Keratinocyte (primary cell): ENCODE data around the gene DLG2. TPM values are rescaled to one million over a fixed set of nuclear protein-coding genes. Genes with fewer than 3 reads are reported as not detected.

Experiments used
- DNase-seq: peaks from one replicate; pipeline ENCODE4 v3.0.0-alpha.2; 2011; ENCODE audit warnings: low read depth, missing footprints, low spot score
- FAIRE-seq: peaks from 2 replicates; lab custom pipeline; 2011; peaks lifted over from hg19 to GRCh38; lab: Jason Lieb, UNC
- H2AFZ ChIP-seq: 2 replicates; pipeline ENCODE4 v1.6.0; 2012; ENCODE audit warnings: low read length, control low read depth, inconsistent platforms; ENCODE audit not compliant: control insufficient read depth
- H3K27ac ChIP-seq: 2 replicates; pipeline ENCODE4 v1.5.1; 2011; ENCODE audit warnings: low read length; ENCODE audit not compliant: control insufficient read depth, insufficient read depth
- H3K27me3 ChIP-seq: 3 replicates; pipeline ENCODE4 v1.6.0; 2011; ENCODE audit warnings: low read length; ENCODE audit not compliant: control insufficient read depth, insufficient read depth; ENCODE audit errors: extremely low read depth
- H3K36me3 ChIP-seq, 2 experiments: 2 replicates in 1 of 2; 3 replicates in 1 of 2; pipeline ENCODE4 v1.5.1; 2011; ENCODE audit warnings: low read length in 2 of 2, mild to moderate bottlenecking in 1 of 2; ENCODE audit not compliant: control insufficient read depth in 2 of 2, insufficient read depth in 2 of 2; ENCODE audit errors: extremely low read depth in 1 of 2
- H3K4me1 ChIP-seq: 3 replicates; pipeline ENCODE4 v1.5.1; 2011; ENCODE audit warnings: low read length; ENCODE audit not compliant: control insufficient read depth, insufficient read depth; ENCODE audit errors: extremely low read depth
- H3K4me2 ChIP-seq: 3 replicates; pipeline ENCODE4 v1.6.0; 2011; ENCODE audit warnings: low read depth, low read length; ENCODE audit not compliant: control insufficient read depth, insufficient read depth; ENCODE audit errors: extremely low read depth
- H3K4me3 ChIP-seq, 3 experiments: fragments of 200-600 bp in 1 of 3; sonication (generic) in 1 of 3; 2 replicates in 2 of 3; 3 replicates in 1 of 3; pipeline ENCODE4 v1.5.1; 2011 to 2016; ENCODE audit warnings: low read length in 3 of 3, mild to moderate bottlenecking in 3 of 3, control low read depth in 2 of 3, inconsistent platforms in 1 of 3, low read depth in 1 of 3, mixed read lengths in 1 of 3, mixed run types in 1 of 3, moderate library complexity in 1 of 3; ENCODE audit not compliant: control insufficient read depth in 2 of 3, insufficient read depth in 2 of 3; ENCODE audit errors: extremely low read depth in 1 of 3
- H3K79me2 ChIP-seq: 2 replicates; pipeline ENCODE4 v1.6.0; 2012; ENCODE audit warnings: low read length; ENCODE audit not compliant: control insufficient read depth, insufficient read depth
- H3K9ac ChIP-seq: 3 replicates; pipeline ENCODE4 v1.6.0; 2011; ENCODE audit warnings: low read length; ENCODE audit not compliant: control insufficient read depth, insufficient read depth; ENCODE audit errors: extremely low read depth
- H3K9me1 ChIP-seq: 3 replicates; pipeline ENCODE4 v1.6.0; 2011; ENCODE audit warnings: low read length; ENCODE audit not compliant: control insufficient read depth, insufficient read depth; ENCODE audit errors: extremely low read depth
- H3K9me3 ChIP-seq: 2 replicates; pipeline ENCODE4 v1.5.1; 2012; ENCODE audit warnings: low read depth, low read length; ENCODE audit not compliant: control insufficient read depth
- H4K20me1 ChIP-seq: 3 replicates; pipeline ENCODE4 v1.6.0; 2011; ENCODE audit warnings: low read length; ENCODE audit not compliant: control insufficient read depth, insufficient read depth; ENCODE audit errors: extremely low read depth
- EZH2 ChIP-seq: IDR thresholded peaks from one replicate; pipeline ENCODE4 v1.6.1; 2012; ENCODE audit warnings: inconsistent platforms, mild to moderate bottlenecking, low read length, moderate library complexity
- dilution Hi-C: fragments of 300-500 bp; cut with MboI; formaldehyde crosslinking; loops from one replicate; pipeline ENCODE4 v1.7.0; 2020; ENCODE audit warnings: low sequenced_read_pairs; ENCODE audit not compliant: extremely low pct_ligation_motif_present
- polyA plus RNA-seq, 5 experiments: library from polyadenylated mRNA; depleted of rRNA in 3 of 5; stranded (reverse) in 3 of 5; stranded (forward) in 1 of 5; unstranded in 1 of 5; fragments of >200 nt; gene quantifications; 1 replicate in 1 of 5; 2 replicates in 3 of 5; 3 replicates in 1 of 5; pipeline versions ENCODE4 v1.2.1 to v1.2.3, GENCODE V29; 2011 to 2012; ENCODE audit warnings: missing spikeins in 2 of 5, low read depth in 1 of 5, low replicate concordance in 1 of 5
- TF ChIP-seq, protein P1 (sequence below), 3 experiments: IDR thresholded peaks in 1 of 3; conservative IDR thresholded peaks in 1 of 3; optimal IDR thresholded peaks in 1 of 3; 2 replicates in 2 of 3; 3 replicates in 1 of 3; pipeline versions ENCODE3 to v1.5.1; 2011; ENCODE audit warnings: low read length in 3 of 3, mild to moderate bottlenecking in 3 of 3, moderate library complexity in 2 of 3, control low read depth in 1 of 3, inconsistent platforms in 1 of 3; ENCODE audit not compliant: insufficient read depth in 2 of 3; ENCODE audit errors: extremely low read depth in 1 of 3

DLG2 gene
- polyA plus RNA-seq, 1 donor (not counting 4 experiments of a cell fraction or from before 2014, with no cell fraction given), result 0.55 TPM

DNA sequence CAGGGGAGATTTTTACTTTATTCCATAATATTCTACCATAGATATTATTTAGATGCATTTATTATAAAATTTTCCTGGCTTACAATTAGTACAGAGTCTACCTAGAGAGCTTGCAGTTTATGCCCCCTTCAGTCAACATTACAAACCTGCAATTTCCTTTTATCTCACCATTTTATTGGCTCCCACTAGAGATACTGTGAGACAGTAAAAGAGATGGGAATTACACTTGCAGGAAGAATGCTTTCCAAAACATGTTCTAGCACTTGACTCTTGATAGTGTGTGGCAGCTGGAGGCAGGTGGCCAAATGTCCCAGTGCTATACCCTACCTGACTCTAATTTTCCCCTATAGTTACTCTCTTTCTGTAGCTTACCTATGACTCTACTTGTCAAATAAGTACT lies 863.2 kb downstream of the DLG2 start:
- no peaks in the 10 kb centered on the region for H3K79me2 ChIP-seq
- H4K20me1 ChIP-seq, result no peaks in the 10 kb centered on the region
- H3K9me3 ChIP-seq, result no peaks in the 10 kb centered on the region
- no peaks in the 10 kb centered on the region for H3K4me1 ChIP-seq
- FAIRE-seq (no peak), DNase-seq (no peak)
- no peaks in the 10 kb centered on the region for H3K9me1 ChIP-seq
- no peak overlapping the region for H3K9ac ChIP-seq
- no peak overlapping the region for H3K4me3 ChIP-seq
- H3K27ac ChIP-seq, result no peak overlapping the region
- TF ChIP-seq EZH2, result no peak
- TF ChIP-seq, protein P1, sequence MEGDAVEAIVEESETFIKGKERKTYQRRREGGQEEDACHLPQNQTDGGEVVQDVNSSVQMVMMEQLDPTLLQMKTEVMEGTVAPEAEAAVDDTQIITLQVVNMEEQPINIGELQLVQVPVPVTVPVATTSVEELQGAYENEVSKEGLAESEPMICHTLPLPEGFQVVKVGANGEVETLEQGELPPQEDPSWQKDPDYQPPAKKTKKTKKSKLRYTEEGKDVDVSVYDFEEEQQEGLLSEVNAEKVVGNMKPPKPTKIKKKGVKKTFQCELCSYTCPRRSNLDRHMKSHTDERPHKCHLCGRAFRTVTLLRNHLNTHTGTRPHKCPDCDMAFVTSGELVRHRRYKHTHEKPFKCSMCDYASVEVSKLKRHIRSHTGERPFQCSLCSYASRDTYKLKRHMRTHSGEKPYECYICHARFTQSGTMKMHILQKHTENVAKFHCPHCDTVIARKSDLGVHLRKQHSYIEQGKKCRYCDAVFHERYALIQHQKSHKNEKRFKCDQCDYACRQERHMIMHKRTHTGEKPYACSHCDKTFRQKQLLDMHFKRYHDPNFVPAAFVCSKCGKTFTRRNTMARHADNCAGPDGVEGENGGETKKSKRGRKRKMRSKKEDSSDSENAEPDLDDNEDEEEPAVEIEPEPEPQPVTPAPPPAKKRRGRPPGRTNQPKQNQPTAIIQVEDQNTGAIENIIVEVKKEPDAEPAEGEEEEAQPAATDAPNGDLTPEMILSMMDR (optimal IDR thresholded peaks at IDR 0.05 in 1 of 3, IDR thresholded peaks at IDR 0.05 in 1 of 3, conservative IDR thresholded peaks at IDR 0.05 in 1 of 3; ENCODE audit: extremely low read depth in 1 of 3, insufficient read depth in 2 of 3, low read length in 3 of 3), result no peak
- dilution Hi-C loops, result no loop called here
- no peaks in the 10 kb centered on the region for H3K27me3 ChIP-seq
- H3K4me2 ChIP-seq, result no peak overlapping the region
- H3K36me3 ChIP-seq, result no peaks in the 10 kb centered on the region
- H2AFZ ChIP-seq, result no peak overlapping the region

DNA sequence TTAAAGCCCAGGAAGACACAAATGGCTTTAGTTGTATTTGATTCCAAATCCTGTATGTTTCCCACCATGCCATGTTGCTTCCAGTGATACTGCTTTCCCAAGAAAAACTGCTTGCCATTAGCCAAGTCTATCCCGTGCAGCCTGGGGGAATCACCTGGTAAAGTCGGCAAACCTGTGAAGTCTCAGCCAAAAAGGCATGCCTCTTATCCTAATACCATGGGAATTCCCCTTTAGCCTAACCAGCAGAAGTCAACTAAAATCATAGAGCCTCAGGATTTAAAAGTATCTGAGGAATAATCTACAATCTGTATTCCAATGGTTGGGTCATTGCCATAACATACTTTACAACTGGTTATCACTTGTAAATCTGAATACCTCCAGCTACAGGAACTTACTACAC lies 869.4 kb downstream of the DLG2 start:
- Histone ChIP-seq H3K27me3 (no peaks in the 10 kb centered on the region), H3K79me2 (no peaks in the 10 kb centered on the region), H3K36me3 (no peaks in the 10 kb centered on the region), H3K9ac (no peak overlapping the region), H3K4me1 (no peaks in the 10 kb centered on the region), H3K9me1 (no peaks in the 10 kb centered on the region), H3K4me2 (no peak overlapping the region), H3K27ac (no peak overlapping the region), H3K9me3 (no peaks in the 10 kb centered on the region), H4K20me1 (no peaks in the 10 kb centered on the region), H2AFZ (no peak overlapping the region), H3K4me3 (no peak overlapping the region)
- no peak for DNase-seq
- dilution Hi-C loops, result no loop called here
- TF ChIP-seq, protein P1 (optimal IDR thresholded peaks at IDR 0.05 in 1 of 3, IDR thresholded peaks at IDR 0.05 in 1 of 3, conservative IDR thresholded peaks at IDR 0.05 in 1 of 3; ENCODE audit: extremely low read depth in 1 of 3, insufficient read depth in 2 of 3, low read length in 3 of 3), result no peak
- no peak for TF ChIP-seq EZH2
- no peak for FAIRE-seq
